Neuronal stem cell (in vitro differentiated cells): ENCODE results near the gene IL1RAP.

ENCODE experiments used
- DNase-seq: peaks from one replicate; pipeline ENCODE4 v3.0.0-alpha.2; 2013; ENCODE audit warnings: low spot score
- H2AFZ ChIP-seq: one replicate; pipeline ENCODE4 v1.6.1; 2013; ENCODE audit warnings: mild to moderate bottlenecking, low read length, inconsistent platforms
- H2AK5ac ChIP-seq: 2 replicates; pipeline ENCODE4 v1.6.1; 2013; ENCODE audit warnings: low read depth, mild to moderate bottlenecking, inconsistent platforms, low read length, moderate library complexity, mixed read lengths
- H2BK120ac ChIP-seq: 2 replicates; pipeline ENCODE4 v1.6.1; 2013; ENCODE audit warnings: low read depth, mild to moderate bottlenecking, inconsistent platforms, low read length, moderate library complexity, mixed read lengths
- H2BK12ac ChIP-seq: one replicate; pipeline ENCODE4 v1.6.1; 2013; ENCODE audit warnings: low read length, inconsistent platforms
- H2BK15ac ChIP-seq: 2 replicates; pipeline ENCODE4 v1.6.1; 2013; ENCODE audit warnings: mild to moderate bottlenecking, low read length, inconsistent platforms, mixed read lengths
- H2BK5ac ChIP-seq: one replicate; pipeline ENCODE4 v1.6.1; 2013; ENCODE audit warnings: inconsistent platforms, mild to moderate bottlenecking, low read length, moderate library complexity
- H3K14ac ChIP-seq: one replicate; pipeline ENCODE4 v1.6.1; 2013; ENCODE audit warnings: low read length, inconsistent platforms
- H3K18ac ChIP-seq: 2 replicates; pipeline ENCODE4 v1.6.1; 2013; ENCODE audit warnings: low read length, inconsistent platforms
- H3K23ac ChIP-seq: 2 replicates; pipeline ENCODE4 v1.6.1; 2013; ENCODE audit warnings: low read depth, mild to moderate bottlenecking, mixed read lengths, low read length, inconsistent platforms; ENCODE audit not compliant: poor library complexity
- H3K27ac ChIP-seq: replicated peaks from 3 replicates; pipeline ENCODE4 v1.5.1; 2013; ENCODE audit warnings: low read length, inconsistent platforms
- H3K27me3 ChIP-seq, 3 experiments: 2 replicates each; pipeline ENCODE4 v1.6.1; 2013; ENCODE audit warnings: low read length in 3 of 3, mild to moderate bottlenecking in 2 of 3, inconsistent platforms in 1 of 3, low read depth in 1 of 3, mixed read lengths in 1 of 3, moderate library complexity in 1 of 3; ENCODE audit not compliant: control insufficient read depth in 3 of 3, insufficient read depth in 3 of 3
- H3K36me3 ChIP-seq, 2 donors: replicated peaks in 1 of 2; 2 replicates each; pipeline ENCODE4 v1.6.1; 2013; ENCODE audit warnings: low read length in 2 of 2; ENCODE audit not compliant: control insufficient read depth in 2 of 2, insufficient read depth in 2 of 2
- H3K4ac ChIP-seq: 2 replicates; pipeline ENCODE4 v1.6.1; 2013; ENCODE audit warnings: inconsistent platforms, mild to moderate bottlenecking, low read length, moderate library complexity
- H3K4me1 ChIP-seq, 2 donors: 1 replicate in 1 of 2; 2 replicates in 1 of 2; pipeline ENCODE4 v1.6.1; 2013; ENCODE audit warnings: low read length in 2 of 2, low read depth in 1 of 2; ENCODE audit not compliant: control insufficient read depth in 2 of 2, insufficient read depth in 1 of 2
- H3K4me2 ChIP-seq: one replicate; pipeline ENCODE4 v1.6.1; 2013; ENCODE audit warnings: mild to moderate bottlenecking, low read length, inconsistent platforms; ENCODE audit not compliant: insufficient read depth, poor library complexity, severe bottlenecking
- H3K4me3 ChIP-seq, 2 donors: 2 replicates each; pipeline ENCODE4 v1.5.1; 2013; ENCODE audit warnings: low read length in 2 of 2, mild to moderate bottlenecking in 2 of 2, inconsistent platforms in 1 of 2, moderate library complexity in 1 of 2
- H3K79me1 ChIP-seq: one replicate; pipeline ENCODE4 v1.6.1; 2013; ENCODE audit warnings: low read depth, mild to moderate bottlenecking, inconsistent platforms, low read length, moderate library complexity
- H3K9ac ChIP-seq: one replicate; pipeline ENCODE4 v1.6.1; 2013; ENCODE audit warnings: mild to moderate bottlenecking, low read depth, low read length, inconsistent platforms; ENCODE audit not compliant: poor library complexity
- H3K9me3 ChIP-seq, 2 donors: replicated peaks in 1 of 2; 2 replicates each; pipeline versions ENCODE3 to v1.6.1; 2013; ENCODE audit warnings: low read length in 2 of 2, mild to moderate bottlenecking in 2 of 2, inconsistent platforms in 1 of 2, low read depth in 1 of 2, mixed read lengths in 1 of 2, moderate library complexity in 1 of 2; ENCODE audit not compliant: control insufficient read depth in 2 of 2, insufficient read depth in 1 of 2
- H4K8ac ChIP-seq: one replicate; pipeline ENCODE4 v1.6.1; 2013; ENCODE audit warnings: low read depth, mild to moderate bottlenecking, inconsistent platforms, low read length, moderate library complexity
- H4K91ac ChIP-seq: one replicate; pipeline ENCODE4 v1.6.1; 2013; ENCODE audit warnings: low read length, low read depth, mild to moderate bottlenecking, inconsistent platforms; ENCODE audit not compliant: poor library complexity
- WGBS, 2 donors: extraction: QIAGEN DNeasy Blood & Tissue Kit; methylation state at CpG; one replicate each; pipeline ENCODE4 v1.1.7; 2013; ENCODE audit warnings: missing lambda C conversion rate in 2 of 2, mixed read lengths in 1 of 2; ENCODE audit not compliant: insufficient read length in 2 of 2, insufficient replicate concordance in 1 of 2; ENCODE audit errors: extremely low coverage in 2 of 2; 5-methylcytosine and 5-hydroxymethylcytosine counted together

Gene IL1RAP

DNA sequence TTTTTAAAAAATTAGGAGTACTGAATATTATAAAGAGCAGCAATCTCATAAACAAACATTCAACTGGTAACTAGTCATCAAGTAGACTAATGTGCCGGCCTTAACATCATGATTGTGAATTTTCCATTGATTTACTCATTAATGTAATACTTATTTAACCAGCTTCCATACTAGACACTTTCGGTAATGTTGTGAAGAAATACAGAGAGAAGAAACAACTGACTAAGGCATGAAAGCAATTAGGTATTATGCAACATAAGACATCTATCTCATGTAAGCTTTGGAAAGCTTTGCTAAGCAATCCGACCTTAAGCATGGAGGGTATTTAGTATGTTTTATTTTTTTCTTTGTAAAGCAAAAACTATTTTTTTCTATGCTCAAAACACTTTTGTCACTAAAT is 108.0 kb downstream of the IL1RAP start:
- Histone ChIP-seq H3K23ac (no peak overlapping the region), H2AK5ac (no peak overlapping the region), H3K9ac (no peak overlapping the region), H3K27me3 (no peaks in the 10 kb centered on the region), H4K8ac (no peak overlapping the region), H2BK12ac (no peak overlapping the region), H2BK5ac (no peak overlapping the region), H3K4me1 (peaks cover 0 to 7% of the 10 kb centered on the region in 2 donors), H3K79me1 (no peaks in the 10 kb centered on the region), H3K4me3 (no peak overlapping the region), H3K14ac (no peak overlapping the region), H3K4me2 (no peak overlapping the region), H3K4ac (no peak overlapping the region), H3K36me3 (no peaks in the 10 kb centered on the region), H2BK15ac (no peak overlapping the region), H3K18ac (no peak overlapping the region), H3K9me3 (peaks cover 0 to 3% of the 10 kb centered on the region in 2 donors), H3K27ac (no peak overlapping the region), H2AFZ (no peak overlapping the region), H2BK120ac (no peak overlapping the region), H4K91ac (no peak overlapping the region)
- WGBS, 2 donors = no CpG with 5 or more reads among the region's 3 CpGs
- DNase-seq = no peak

DNA sequence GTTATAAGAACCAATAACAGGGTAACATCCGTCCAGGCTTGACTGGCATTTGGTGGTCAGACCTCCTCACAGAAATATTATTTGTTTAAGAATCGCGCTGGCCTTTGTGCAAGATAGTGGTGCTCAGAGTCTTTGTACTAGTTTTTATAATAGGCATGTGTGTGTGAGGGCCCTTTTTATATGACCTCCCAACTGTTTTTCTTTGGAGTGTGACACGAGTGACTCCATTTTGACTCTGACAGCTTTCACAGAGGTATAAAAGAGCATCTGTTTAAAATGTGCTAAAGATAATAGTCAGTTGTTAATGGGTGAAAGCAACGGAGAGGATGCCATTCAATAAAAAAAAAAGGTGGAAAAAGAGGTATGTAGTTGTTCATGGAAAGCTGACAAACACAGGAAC is 110.4 kb downstream of the IL1RAP start:
- Histone ChIP-seq H3K4me2 (no peak overlapping the region), H2BK12ac (no peak overlapping the region), H3K23ac (no peak overlapping the region), H3K27ac (no peak overlapping the region), H3K14ac (no peak overlapping the region), H3K36me3 (no peaks in the 10 kb centered on the region), H4K8ac (no peak overlapping the region), H2BK5ac (no peak overlapping the region), H3K79me1 (no peaks in the 10 kb centered on the region), H2BK15ac (no peak overlapping the region), H3K4me3 (no peak overlapping the region), H3K27me3 (no peaks in the 10 kb centered on the region), H4K91ac (no peak overlapping the region), H2AFZ (no peak overlapping the region), H2BK120ac (no peak overlapping the region), H2AK5ac (no peak overlapping the region), H3K4me1 (peaks cover 0 to 2% of the 10 kb centered on the region in 2 donors), H3K9me3 (peaks cover 0 to 3% of the 10 kb centered on the region in 2 donors), H3K18ac (no peak overlapping the region), H3K9ac (no peak overlapping the region), H3K4ac (no peak overlapping the region)
- no CpG with 5 or more reads among the region's 5 CpGs for WGBS, 2 donors
- DNase-seq = no peak

DNA sequence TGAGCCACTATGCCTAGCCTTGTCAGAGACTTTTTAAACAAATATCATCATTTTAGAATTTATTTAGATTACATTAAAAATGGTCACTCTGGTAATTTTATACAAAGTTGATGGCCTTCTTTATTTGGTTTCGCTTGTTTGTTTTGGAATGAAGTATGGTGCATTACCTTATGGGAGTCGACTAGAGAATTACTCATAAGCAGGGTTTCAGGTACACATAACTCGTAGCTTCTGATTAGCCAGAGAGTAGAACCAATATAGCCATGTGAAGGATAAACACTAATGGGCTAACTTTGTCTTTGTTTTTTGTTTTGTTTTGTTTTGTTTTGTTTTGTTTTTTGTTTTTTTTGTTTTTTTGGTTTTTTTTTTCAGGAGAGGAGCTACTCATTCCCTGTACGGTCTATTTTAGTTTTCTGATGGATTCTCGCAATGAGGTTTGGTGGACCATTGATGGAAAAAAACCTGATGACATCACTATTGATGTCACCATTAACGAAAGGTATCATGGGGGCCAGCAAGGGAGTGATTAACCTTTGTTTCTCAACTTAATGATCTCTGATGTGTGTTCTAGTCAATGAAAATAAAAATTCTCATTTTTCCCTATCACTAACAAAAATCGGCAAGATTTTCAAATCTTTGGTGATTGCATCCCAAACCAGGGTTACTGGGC is 113.2 kb downstream of the IL1RAP start:
- no peak overlapping the region for H3K27ac ChIP-seq
- H2AK5ac ChIP-seq = no peak overlapping the region
- H3K4ac ChIP-seq = no peak overlapping the region
- H3K36me3 ChIP-seq = no peaks in the 10 kb centered on the region
- H3K9ac ChIP-seq = no peak overlapping the region
- no peak overlapping the region for H2AFZ ChIP-seq
- no peaks in the 10 kb centered on the region for H3K27me3 ChIP-seq
- H3K4me1 ChIP-seq = peaks cover 0 to 2% of the 10 kb centered on the region in 2 donors
- no peak overlapping the region for H2BK5ac ChIP-seq
- no peak overlapping the region for H3K14ac ChIP-seq
- H4K8ac ChIP-seq = no peak overlapping the region
- H3K79me1 ChIP-seq = no peaks in the 10 kb centered on the region
- no peak overlapping the region for H4K91ac ChIP-seq
- H2BK120ac ChIP-seq = no peak overlapping the region
- peaks cover 0 to 3% of the 10 kb centered on the region in 2 donors for H3K9me3 ChIP-seq
- no peak overlapping the region for H3K18ac ChIP-seq
- H3K4me2 ChIP-seq = no peak overlapping the region
- DNase-seq = no peak
- H3K23ac ChIP-seq = no peak overlapping the region
- H3K4me3 ChIP-seq = no peak overlapping the region
- WGBS, 2 donors = no CpG with 5 or more reads among the region's 7 CpGs
- no peak overlapping the region for H2BK15ac ChIP-seq
- no peak overlapping the region for H2BK12ac ChIP-seq

DNA sequence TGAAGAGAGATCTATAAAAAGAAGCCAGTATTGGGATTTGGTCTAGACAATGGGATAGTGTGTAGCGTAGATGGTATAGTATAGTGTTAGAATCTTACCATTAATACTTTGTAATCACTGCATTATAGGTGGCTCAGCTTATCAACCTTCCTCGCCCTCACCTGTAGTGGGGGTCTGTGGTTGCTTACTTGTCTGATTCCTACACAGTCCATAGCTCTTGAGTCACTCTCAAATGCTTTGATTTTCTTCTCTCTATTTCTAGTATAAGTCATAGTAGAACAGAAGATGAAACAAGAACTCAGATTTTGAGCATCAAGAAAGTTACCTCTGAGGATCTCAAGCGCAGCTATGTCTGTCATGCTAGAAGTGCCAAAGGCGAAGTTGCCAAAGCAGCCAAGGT is 115.2 kb downstream of the IL1RAP start:
- H3K4ac ChIP-seq = no peak overlapping the region
- no peak overlapping the region for H2BK15ac ChIP-seq
- no peak overlapping the region for H2BK12ac ChIP-seq
- H2AK5ac ChIP-seq = no peak overlapping the region
- no peak overlapping the region for H3K4me2 ChIP-seq
- H3K14ac ChIP-seq = no peak overlapping the region
- H2BK120ac ChIP-seq = no peak overlapping the region
- no peak overlapping the region for H3K9ac ChIP-seq
- no CpG with 5 or more reads among the region's 4 CpGs for WGBS, 2 donors
- H2AFZ ChIP-seq = no peak overlapping the region
- H3K79me1 ChIP-seq = no peaks in the 10 kb centered on the region
- no peak overlapping the region for H2BK5ac ChIP-seq
- peaks cover 0 to 1% of the 10 kb centered on the region in 2 donors for H3K4me1 ChIP-seq
- H3K27ac ChIP-seq = no peak overlapping the region
- no peak for DNase-seq
- H3K4me3 ChIP-seq = no peak overlapping the region
- no peak overlapping the region for H3K23ac ChIP-seq
- H3K36me3 ChIP-seq = no peaks in the 10 kb centered on the region
- H3K18ac ChIP-seq = no peak overlapping the region
- no peak overlapping the region for H4K8ac ChIP-seq
- peaks cover 0 to 3% of the 10 kb centered on the region in 2 donors for H3K9me3 ChIP-seq
- no peaks in the 10 kb centered on the region for H3K27me3 ChIP-seq
- no peak overlapping the region for H4K91ac ChIP-seq
